H1 (cell line): ENCODE measurements around the gene NGEF. TPM values are rescaled to one million over a fixed set of nuclear protein-coding genes. Genes with fewer than 3 reads are reported as not detected.

Source experiments
- CTCF ChIA-PET: fragments of 300-600 bp; sonication (Branson Sonifier 250); formaldehyde crosslinking; loops from one replicate; lab custom pipeline; 2021; ENCODE audit not compliant: partially characterized antibody; lab: Charles Lee
- POLR2A ChIA-PET: fragments of 300-600 bp; sonication (Branson Sonifier 250); formaldehyde crosslinking; loops from one replicate; lab custom pipeline; 2021; ENCODE audit warnings: inconsistent platforms; ENCODE audit not compliant: partially characterized antibody; lab: Charles Lee
- DNase-seq, 2 experiments: peaks; one replicate each; pipeline versions ENCODE4 v3.0.0 to v3.0.0-alpha.2; 2010 to 2022; ENCODE audit warnings: low spot score in 2 of 2, low read depth in 1 of 2, mixed read lengths in 1 of 2
- FAIRE-seq: peaks from 2 replicates; lab custom pipeline; 2011; peaks lifted over from hg19 to GRCh38; lab: Jason Lieb, UNC
- H2AFZ ChIP-seq: 2 replicates; pipeline ENCODE4 v1.8.1; 2012; ENCODE audit warnings: low read length, inconsistent platforms
- H2AK5ac ChIP-seq: 2 replicates; pipeline ENCODE4 v1.6.1; 2013; ENCODE audit warnings: low read depth, low read length
- H2BK120ac ChIP-seq: replicated peaks from 2 replicates; pipeline ENCODE3; 2013; ENCODE audit warnings: low read depth, low read length, inconsistent platforms
- H2BK12ac ChIP-seq: 2 replicates; pipeline ENCODE4 v1.6.1; 2013; ENCODE audit warnings: low read depth, low read length
- H2BK15ac ChIP-seq: 2 replicates; pipeline ENCODE4 v1.6.1; 2013; ENCODE audit warnings: low read length
- H2BK20ac ChIP-seq: 2 replicates; pipeline ENCODE4 v1.6.1; 2013; ENCODE audit warnings: low read length
- H2BK5ac ChIP-seq: 2 replicates; pipeline ENCODE4 v1.6.1; 2013; ENCODE audit warnings: low read depth, low read length
- H3K14ac ChIP-seq: 2 replicates; pipeline ENCODE4 v1.6.1; 2013; ENCODE audit warnings: inconsistent platforms; ENCODE audit not compliant: insufficient read length
- H3K18ac ChIP-seq: 2 replicates; pipeline ENCODE4 v1.6.1; 2013; ENCODE audit warnings: low read length; ENCODE audit errors: extremely low read depth
- H3K23ac ChIP-seq: 2 replicates; pipeline ENCODE4 v1.6.1; 2013; ENCODE audit warnings: inconsistent platforms; ENCODE audit not compliant: insufficient read length
- H3K23me2 ChIP-seq: 2 replicates; pipeline ENCODE4 v1.6.1; 2013; ENCODE audit warnings: low read depth, low read length
- H3K27ac ChIP-seq: 2 replicates; pipeline ENCODE4 v1.6.1; 2011; ENCODE audit warnings: low read depth, low read length, inconsistent platforms
- H3K27me3 ChIP-seq, 4 experiments: replicated peaks in 1 of 4; 1 replicate in 1 of 4; 2 replicates in 3 of 4; pipeline versions ENCODE4 v1.6.1 to v1.8.1; 2011 to 2013; ENCODE audit warnings: low read length in 3 of 4, mild to moderate bottlenecking in 3 of 4, inconsistent platforms in 2 of 4, mixed read lengths in 2 of 4, moderate library complexity in 1 of 4; ENCODE audit not compliant: control insufficient read depth in 3 of 4, insufficient read depth in 3 of 4; ENCODE audit errors: extremely low read depth in 1 of 4
- H3K36me3 ChIP-seq, 4 experiments: 2 replicates each; pipeline versions ENCODE4 v1.6.1 to v1.8.1; 2011 to 2013; ENCODE audit warnings: mild to moderate bottlenecking in 4 of 4, low read length in 3 of 4, moderate library complexity in 2 of 4, control low read depth in 1 of 4, inconsistent platforms in 1 of 4; ENCODE audit not compliant: insufficient read depth in 4 of 4, control insufficient read depth in 2 of 4
- H3K4ac ChIP-seq: replicated peaks from 2 replicates; pipeline ENCODE3; 2013; ENCODE audit warnings: low read length, low read depth, mixed read lengths, inconsistent platforms; ENCODE audit not compliant: insufficient read length
- H3K4me1 ChIP-seq, 4 experiments: replicated peaks in 1 of 4; 1 replicate in 1 of 4; 2 replicates in 3 of 4; pipeline versions ENCODE4 v1.6.1 to v1.8.1; 2011 to 2013; ENCODE audit warnings: low read length in 3 of 4, inconsistent platforms in 2 of 4, mixed read lengths in 1 of 4; ENCODE audit not compliant: insufficient read depth in 4 of 4, control insufficient read depth in 3 of 4
- H3K4me2 ChIP-seq, 2 experiments: 2 replicates each; pipeline versions ENCODE4 v1.6.1 to v1.8.1; 2011 to 2013; ENCODE audit warnings: low read depth in 2 of 2, low read length in 2 of 2, control low read depth in 1 of 2, inconsistent platforms in 1 of 2, mild to moderate bottlenecking in 1 of 2; ENCODE audit not compliant: insufficient read depth in 1 of 2
- H3K4me3 ChIP-seq, 4 experiments: fragments of 200-600, 300-600 bp in 1 of 4; sonication (generic), shearing (Covaris generic), sonication (Bioruptor Twin) in 1 of 4; 2 replicates each; pipeline versions ENCODE4 v1.5.1 to v1.8.1; 2011 to 2016; ENCODE audit warnings: low read length in 4 of 4, low read depth in 3 of 4, control low read depth in 2 of 4, inconsistent platforms in 2 of 4, mild to moderate bottlenecking in 2 of 4, mixed read lengths in 1 of 4, moderate library complexity in 1 of 4; ENCODE audit not compliant: insufficient read depth in 2 of 4; ENCODE audit errors: extremely low read depth in 1 of 4
- H3K56ac ChIP-seq: replicated peaks from 2 replicates; pipeline ENCODE3; 2013; ENCODE audit warnings: low read depth, mild to moderate bottlenecking, mixed read lengths, low read length, inconsistent platforms; ENCODE audit not compliant: insufficient read length
- H3K79me1 ChIP-seq: 2 replicates; pipeline ENCODE4 v1.6.1; 2013; ENCODE audit warnings: low read depth, low read length, control low read depth
- H3K79me2 ChIP-seq, 2 experiments: 2 replicates each; pipeline versions ENCODE4 v1.6.1 to v1.8.1; 2012 to 2013; ENCODE audit warnings: low read length in 2 of 2, mild to moderate bottlenecking in 2 of 2, inconsistent platforms in 1 of 2; ENCODE audit not compliant: insufficient read depth in 2 of 2, control insufficient read depth in 1 of 2
- H3K9ac ChIP-seq, 4 experiments: replicated peaks in 1 of 4; 1 replicate in 1 of 4; 2 replicates in 3 of 4; pipeline versions ENCODE4 v1.6.1 to v1.8.1; 2011 to 2013; ENCODE audit warnings: low read depth in 3 of 4, low read length in 3 of 4, control low read depth in 2 of 4, mild to moderate bottlenecking in 2 of 4, moderate library complexity in 2 of 4, inconsistent platforms in 1 of 4; ENCODE audit errors: extremely low read depth in 1 of 4
- H3K9me3 ChIP-seq, 2 experiments: 2 replicates each; pipeline versions ENCODE4 v1.6.1 to v1.8.1; 2012 to 2013; ENCODE audit warnings: mild to moderate bottlenecking in 2 of 2, moderate library complexity in 2 of 2, control low read depth in 1 of 2, inconsistent platforms in 1 of 2, low read depth in 1 of 2, low read length in 1 of 2, mixed read lengths in 1 of 2; ENCODE audit not compliant: insufficient read depth in 2 of 2
- H4K20me1 ChIP-seq, 2 experiments: replicated peaks in 1 of 2; 2 replicates each; pipeline versions ENCODE3 to v1.8.1; 2011 to 2013; ENCODE audit warnings: inconsistent platforms in 2 of 2, low read length in 2 of 2, mild to moderate bottlenecking in 1 of 2; ENCODE audit not compliant: insufficient read depth in 2 of 2, control insufficient read depth in 1 of 2
- H4K5ac ChIP-seq: 2 replicates; pipeline ENCODE4 v1.6.1; 2013; ENCODE audit warnings: low read length, low read depth, mixed read lengths, inconsistent platforms; ENCODE audit not compliant: insufficient read length
- H4K8ac ChIP-seq: 2 replicates; pipeline ENCODE4 v1.8.0; 2013; ENCODE audit warnings: mild to moderate bottlenecking, moderate library complexity, low read length, inconsistent platforms; ENCODE audit not compliant: insufficient read depth; ENCODE audit errors: extremely low read depth
- H4K91ac ChIP-seq: replicated peaks from 2 replicates; pipeline ENCODE3; 2013; ENCODE audit warnings: low read length, mixed read lengths, inconsistent platforms; ENCODE audit not compliant: insufficient read length
- ATF2 ChIP-seq: IDR thresholded peaks from 2 replicates; pipeline ENCODE4 v1.6.1; 2012; ENCODE audit warnings: low read length, inconsistent platforms
- NANOG ChIP-seq: IDR thresholded peaks from 2 replicates; pipeline ENCODE4 v1.6.1; 2011; ENCODE audit warnings: low read length, low read depth, mild to moderate bottlenecking, inconsistent platforms; ENCODE audit not compliant: insufficient read depth, poor library complexity, severe bottlenecking
- WGBS, 2 experiments: shearing (Covaris generic) in 1 of 2; methylation state at CpG; one replicate each; pipeline versions ENCODE4 v1.1.6 to v1.1.7; 2013 to 2015; ENCODE audit warnings: low lambda C conversion rate in 2 of 2, mixed read lengths in 2 of 2, inconsistent platforms in 1 of 2, low coverage in 1 of 2, missing lambda C conversion rate in 1 of 2; ENCODE audit not compliant: insufficient replicate concordance in 2 of 2, insufficient coverage in 1 of 2, insufficient read length in 1 of 2; ENCODE audit errors: extremely low coverage in 1 of 2, missing lambda C conversion rate in 1 of 2; 5-methylcytosine and 5-hydroxymethylcytosine counted together
- polyA plus RNA-seq, 7 experiments: library from polyadenylated mRNA; depleted of rRNA in 3 of 7; stranded (reverse) in 5 of 7; unstranded in 2 of 7; fragments of >200 nt in 5 of 7; fragments of 200-250 nt in 2 of 7; gene quantifications; 1 replicate in 5 of 7; 2 replicates in 1 of 7; 4 replicates in 1 of 7; pipeline versions ENCODE4 v1.2.1 to v1.2.3, GENCODE V29; 2011 to 2013; ENCODE audit warnings: missing spikeins in 2 of 7, mixed read lengths in 2 of 7
- total RNA-seq: library from RNA; stranded (reverse); fragmentation: NEBNext Ultra II Directional; extraction: Animal tissue kit (Norgen Biotek cat#: 25700); gene quantifications from 2 replicates; pipeline ENCODE4 v1.2.1, GENCODE V29; 2021

Gene NGEF
- total and polyA plus RNA-seq, 2 of the 8 experiments (the other 6 are each of a cell fraction or from before 2014, with no cell fraction given) = 2.7 to 3.2 TPM

GRCh38 chr2:233021771-233022170, 8.7 kb upstream of the NGEF start:
- Histone ChIP-seq H3K27me3 (no peaks in the 10 kb centered on the region), H3K4me3 (no peak overlapping the region), H3K14ac (no peak overlapping the region), H4K5ac (no peak overlapping the region), H2AFZ (no peak overlapping the region), H3K79me1 (no peaks in the 10 kb centered on the region), H3K79me2 (no peaks in the 10 kb centered on the region), H2BK120ac (no peak overlapping the region), H2BK5ac (no peak overlapping the region), H3K56ac (no peak overlapping the region), H4K20me1 (no peaks in the 10 kb centered on the region), H3K9me3 (no peaks in the 10 kb centered on the region), H3K4me2 (no peak overlapping the region), H3K4ac (no peak overlapping the region), H3K36me3 (no peaks in the 10 kb centered on the region), H3K23ac (no peak overlapping the region), H3K4me1 (no peaks in the 10 kb centered on the region), H3K27ac (no peak overlapping the region), H2AK5ac (no peak overlapping the region), H3K9ac (no peak overlapping the region), H3K18ac (no peak overlapping the region), H4K8ac (no peak overlapping the region), H3K23me2 (no peaks in the 10 kb centered on the region), H2BK12ac (no peak overlapping the region), H4K91ac (no peak overlapping the region), H2BK20ac (no peak overlapping the region), H2BK15ac (no peak overlapping the region)
- ChIA-PET POLR2A (no interaction called here), CTCF (interaction anchor here (0.7 to 1.2 kb wide), 4 partner anchors 9 to 42 kb away, joined by 3 to 4 read pairs (median 3); no protein-coding TSS in a partner anchor)
- no peak for DNase-seq
- no peak for TF ChIP-seq NANOG
- TF ChIP-seq ATF2 = no peak
- WGBS, 2 experiments = 89% methylated on average over 8 of the region's 8 CpGs; no CpG with 5 or more reads in 1 of the 2 experiments
- no peak for FAIRE-seq
